Testis (tissue), 3 donors: Measurements from ENCODE around the gene OSTN. TPM values are rescaled to one million over a fixed set of nuclear protein-coding genes. Genes with fewer than 3 reads are reported as not detected.
"Not testable (repeated sequence)": the region's sequence is repeated elsewhere in the genome, so short reads cannot be mapped to it uniquely, and the experiment has no call there.

Experiments used
- DNase-seq: peaks from one replicate; pipeline ENCODE4 v3.0.0-alpha.2; 2019
- H3K27ac ChIP-seq, 2 donors: fragments of 200-600 bp; sonication (generic); one replicate each; pipeline ENCODE4 v1.5.1; 2019
- H3K27me3 ChIP-seq: fragments of 200-600 bp; sonication (generic); one replicate; pipeline ENCODE4 v1.5.1; 2019
- H3K36me3 ChIP-seq: fragments of 200-600 bp; sonication (generic); one replicate; pipeline ENCODE4 v1.5.1; 2017; ENCODE audit warnings: low read depth; ENCODE audit errors: missing control alignments
- H3K4me1 ChIP-seq: fragments of 200-600 bp; sonication (generic); one replicate; pipeline ENCODE4 v1.5.1; 2019
- H3K4me3 ChIP-seq, 2 donors: fragments of 200-600 bp; sonication (generic); one replicate each; pipeline ENCODE4 v1.5.1; 2017 to 2019
- H3K9me3 ChIP-seq: fragments of 200-600 bp; sonication (generic); one replicate; pipeline ENCODE4 v1.5.1; 2017
- CTCF ChIP-seq, 3 experiments: fragments of 450-650 bp in 2 of 3; fragments of 200-600 bp in 1 of 3; sonication (generic) in 1 of 3; IDR thresholded peaks; one replicate each; pipeline ENCODE4 v1.5.1; 2016 to 2019; ENCODE audit warnings: antibody characterized with exemption in 3 of 3, mild to moderate bottlenecking in 2 of 3, moderate library complexity in 1 of 3
- POLR2A ChIP-seq: fragments of 450-650 bp; IDR thresholded peaks from one replicate; pipeline ENCODE4 v1.6.1; 2017; ENCODE audit warnings: antibody characterized with exemption, mild to moderate bottlenecking, moderate library complexity
- WGBS, 2 donors: methylation state at CpG; one replicate each; pipeline ENCODE4 v1.1.5; 2018; 5-methylcytosine and 5-hydroxymethylcytosine counted together
- intact Hi-C: fragments of 100-400 bp; cut with DNase I; formaldehyde crosslinking; loops from one replicate; pipeline ENCODE4 v1.15.1; 2023; ENCODE audit warnings: low total_unique reads
- polyA plus RNA-seq: library from polyadenylated mRNA; stranded (reverse); fragments of 350-450 nt; fragmentation: Illumina TruSeq; extraction: RNeasy Lipid Tissue Mini Kit (QIAGEN cat#74804); gene quantifications from one replicate; pipeline ENCODE4 v1.2.3, GENCODE V29; 2014; ENCODE audit warnings: low read depth, low replicate concordance; ENCODE audit not compliant: insufficient read depth
- total RNA-seq, 2 donors: library from RNA; depleted of rRNA; stranded (reverse); fragments of >200 nt; gene quantifications; one replicate each; pipeline ENCODE4 v1.2.3, GENCODE V29; 2016

OSTN gene
- total and polyA plus RNA-seq, 3 donors from 2014 or later, result 0.16 TPM; not detected in 2

GRCh38 chr3:191268737-191269136 is 69.7 kb downstream of the OSTN start:
- Histone ChIP-seq H3K9me3 (no peaks in the 10 kb centered on the region), H3K27ac (no peak overlapping the region), H3K4me1 (no peaks in the 10 kb centered on the region), H3K27me3 (no peaks in the 10 kb centered on the region), H3K4me3 (no peak overlapping the region), H3K36me3 (no peaks in the 10 kb centered on the region)
- DNase-seq, result no peak
- TF ChIP-seq POLR2A, result no peak
- no peak for TF ChIP-seq CTCF (IDR thresholded peaks at IDR 0.05)
- intact Hi-C loops, result no loop called here

GRCh38 chr3:191269289-191270085 is 70.4 kb downstream of the OSTN start:
- H3K4me3 ChIP-seq, result no peak overlapping the region
- TF ChIP-seq POLR2A (no peak), CTCF (IDR thresholded peaks at IDR 0.05) (no peak)
- no peaks in the 10 kb centered on the region for H3K27me3 ChIP-seq
- H3K27ac ChIP-seq, result no peak overlapping the region
- no peaks in the 10 kb centered on the region for H3K36me3 ChIP-seq
- DNase-seq, result no peak
- intact Hi-C loops, result no loop called here
- H3K9me3 ChIP-seq, result no peaks in the 10 kb centered on the region
- 72 to 80% methylated on average over 5 of the region's 5 CpGs for WGBS, 2 donors
- no peaks in the 10 kb centered on the region for H3K4me1 ChIP-seq

- H3K27ac ChIP-seq, H3K4me1 ChIP-seq, DNase-seq, H3K36me3 ChIP-seq, H3K4me3 ChIP-seq, H3K27me3 ChIP-seq, intact Hi-C loops, H3K9me3 ChIP-seq: not testable (repeated sequence)
- WGBS, 2 donors, result 91 to 92% methylated on average over 14 of the region's 14 CpGs
Measured at GRCh38 chr3:191275244-191275643, 76.2 kb downstream of the OSTN start.

GRCh38 chr3:191275751-191276150 is 76.7 kb downstream of the OSTN start:
- no peaks in the 10 kb centered on the region for H3K36me3 ChIP-seq
- no peaks in the 10 kb centered on the region for H3K4me1 ChIP-seq
- intact Hi-C loops, result no loop called here
- H3K4me3 ChIP-seq, result no peak overlapping the region
- H3K9me3 ChIP-seq, result no peaks in the 10 kb centered on the region
- H3K27ac ChIP-seq, result no peak overlapping the region
- H3K27me3 ChIP-seq, result no peaks in the 10 kb centered on the region
- TF ChIP-seq CTCF (IDR thresholded peaks at IDR 0.05) (no peak), POLR2A (no peak)
- no peak for DNase-seq

- no peak for TF ChIP-seq CTCF (IDR thresholded peaks at IDR 0.05)
- no peak for TF ChIP-seq POLR2A
- intact Hi-C loops, result no loop called here
- WGBS, 2 donors, result 43 to 44% methylated on average over 1 of the region's 1 CpG
Measured at GRCh38 chr3:191280111-191280510, 81.1 kb downstream of the OSTN start.

More at GRCh38 chr3:191280111-191280510, 81.1 kb downstream of the OSTN start:
- no peak for DNase-seq
- Histone ChIP-seq H3K9me3 (no peaks in the 10 kb centered on the region), H3K4me1 (no peaks in the 10 kb centered on the region), H3K27ac (no peak overlapping the region), H3K27me3 (no peaks in the 10 kb centered on the region), H3K36me3 (no peaks in the 10 kb centered on the region), H3K4me3 (no peak overlapping the region)
